GM21717 (cell line): Measurements from ENCODE around the gene CD320.
"Not testable (repeated sequence)": the region's sequence is repeated elsewhere in the genome, so short reads cannot be mapped to it uniquely, and the experiment has no call there.

Experiments
- ATAC-seq: cut with Tn5 transposase; IDR thresholded peaks from one replicate; pipeline ENCODE4 v1.9.1; 2021; ENCODE audit warnings: mild to moderate bottlenecking, moderate library complexity; ENCODE audit not compliant: unreplicated experiment

CD320 gene

DNA sequence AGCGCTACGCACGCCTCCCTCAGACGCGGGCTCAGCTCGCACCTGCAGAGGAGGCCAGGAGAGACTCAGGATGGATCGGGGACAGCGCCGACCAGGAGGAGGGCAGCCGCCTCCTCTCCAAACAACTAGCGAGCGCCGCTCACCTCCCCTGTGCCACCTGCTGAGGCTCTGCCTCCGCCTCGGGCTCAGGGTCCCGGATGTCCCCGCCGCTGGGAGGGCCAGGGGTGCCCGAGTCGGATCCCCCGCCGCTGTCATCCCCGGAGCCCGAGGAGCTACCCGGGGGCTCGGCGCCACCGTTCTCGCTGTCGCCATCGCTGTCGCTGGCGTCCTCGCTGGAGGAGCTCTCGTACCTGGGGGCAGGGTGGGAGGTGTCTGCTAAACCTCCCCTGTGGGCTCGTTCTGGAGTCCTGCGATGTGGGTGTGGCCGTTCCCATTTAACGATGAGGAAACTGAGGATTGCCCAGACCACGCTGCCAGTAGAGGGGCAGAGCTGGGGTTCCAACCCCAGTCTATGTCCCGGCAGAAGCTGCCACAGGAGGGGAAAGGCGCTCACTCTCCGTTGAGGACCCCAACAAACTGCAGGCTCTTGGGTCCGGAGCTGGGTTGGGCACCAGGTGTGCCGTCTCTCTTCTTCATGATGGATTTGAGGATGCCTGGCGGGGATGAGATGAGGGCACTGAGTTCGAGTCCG, 25.8 kb upstream of the CD320 start:
- no peak for ATAC-seq

DNA sequence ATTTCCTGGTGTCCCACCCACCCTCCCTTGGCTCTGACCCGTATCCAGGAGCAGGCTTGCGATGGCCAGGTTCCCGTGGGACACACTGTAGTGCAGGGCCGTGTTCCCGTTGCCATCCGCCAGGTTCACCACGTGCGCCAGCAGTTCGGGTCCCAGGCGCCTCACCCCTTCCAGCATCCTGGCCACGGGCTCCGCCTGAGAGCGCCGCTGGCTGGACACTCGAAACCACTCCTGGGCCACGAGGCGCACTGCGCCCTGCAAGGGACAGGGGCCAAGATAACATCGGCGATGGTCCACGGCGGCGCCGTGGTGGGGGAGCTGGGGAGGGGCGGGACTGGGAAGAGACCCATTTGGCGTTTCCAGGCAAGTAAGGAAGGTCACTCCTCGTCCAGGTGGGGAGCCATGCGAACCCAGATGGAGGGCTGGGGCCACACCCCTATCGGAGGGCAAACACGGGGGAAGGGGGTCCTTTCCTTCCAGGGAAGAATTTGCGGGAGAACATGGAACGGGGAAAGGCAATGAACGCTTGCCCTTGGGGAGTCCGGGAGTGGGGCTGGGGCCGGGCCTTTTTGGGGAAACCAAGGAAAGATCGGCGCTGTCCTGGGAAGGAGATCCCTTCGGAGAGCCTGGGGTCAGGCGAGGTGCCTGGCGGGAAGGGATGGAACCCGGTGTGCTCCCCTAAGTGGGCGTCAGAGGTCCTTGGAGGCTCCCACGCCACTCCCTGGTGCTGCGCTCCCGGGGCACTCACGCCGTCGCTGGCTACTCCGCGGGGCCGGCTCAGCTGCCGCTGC, 25.0 kb upstream of the CD320 start:
- ATAC-seq, result no peak

DNA sequence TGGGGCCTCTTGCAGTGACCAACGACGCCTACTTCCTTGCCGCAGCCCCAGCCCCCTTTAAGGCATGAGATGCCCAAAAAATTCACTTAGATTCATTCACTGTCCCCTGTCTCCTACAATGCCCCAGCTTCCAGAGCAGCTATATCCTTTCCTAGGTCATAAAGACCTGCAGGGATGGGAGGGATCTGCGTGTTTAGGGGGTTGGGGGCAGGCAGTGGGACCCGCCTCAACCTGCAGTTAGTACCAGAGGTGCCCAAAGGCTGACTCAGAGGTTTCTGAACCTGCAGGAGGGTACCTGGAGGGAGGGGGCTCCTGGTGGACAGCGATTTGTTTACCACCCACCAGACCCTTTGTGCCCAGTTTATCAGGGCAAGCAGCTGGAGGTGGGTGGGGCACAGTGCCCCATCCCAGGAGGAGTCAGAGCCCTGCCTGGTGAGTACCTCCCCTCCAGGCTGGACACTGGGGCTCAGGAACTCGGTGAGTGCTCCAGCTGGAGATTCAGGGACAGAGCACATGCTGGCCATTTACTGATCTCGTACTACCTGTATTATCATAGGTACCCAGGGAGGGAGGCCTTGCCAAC, 23.2 kb upstream of the CD320 start:
- no peak for ATAC-seq

DNA sequence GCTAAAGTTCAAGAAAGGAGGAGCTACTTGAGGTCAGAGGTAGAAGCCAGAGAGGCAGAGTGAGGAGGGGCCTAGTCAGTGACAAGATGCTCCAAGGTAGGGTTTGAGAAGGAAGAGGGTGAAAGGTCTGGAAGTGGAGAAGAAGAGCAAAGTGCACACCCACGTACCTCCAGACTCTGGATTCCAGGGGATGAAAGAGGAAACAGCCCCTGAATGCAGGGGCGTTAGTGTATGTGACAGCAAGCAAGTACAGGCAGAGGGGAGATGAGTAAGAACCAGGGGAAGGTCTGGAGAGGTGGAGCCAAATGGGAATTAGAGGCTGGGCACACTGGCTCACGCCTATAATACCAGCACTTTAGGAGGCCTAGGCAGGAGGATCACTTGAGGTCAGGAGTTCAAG, 21.8 kb upstream of the CD320 start:
- no peak for ATAC-seq

DNA sequence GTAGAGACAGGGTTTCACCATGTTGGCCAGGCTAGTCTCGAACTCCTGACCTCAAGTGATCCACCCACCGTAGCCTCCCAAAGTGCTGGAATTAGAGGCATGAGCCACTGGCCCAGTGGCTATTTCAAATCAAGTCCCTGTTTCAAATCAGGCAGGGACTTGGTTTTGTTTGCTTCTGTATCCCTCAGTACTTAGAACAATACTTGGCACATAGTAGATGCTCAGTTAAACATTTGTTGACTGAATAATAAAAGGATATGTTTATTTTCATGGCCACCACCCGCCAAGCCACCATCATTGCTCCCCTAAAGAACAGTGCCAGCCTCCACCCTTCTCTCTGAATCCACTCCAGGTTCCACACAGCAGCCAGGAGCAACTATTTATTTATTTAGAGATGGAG, 17.3 kb upstream of the CD320 start:
- ATAC-seq, result no peak

DNA sequence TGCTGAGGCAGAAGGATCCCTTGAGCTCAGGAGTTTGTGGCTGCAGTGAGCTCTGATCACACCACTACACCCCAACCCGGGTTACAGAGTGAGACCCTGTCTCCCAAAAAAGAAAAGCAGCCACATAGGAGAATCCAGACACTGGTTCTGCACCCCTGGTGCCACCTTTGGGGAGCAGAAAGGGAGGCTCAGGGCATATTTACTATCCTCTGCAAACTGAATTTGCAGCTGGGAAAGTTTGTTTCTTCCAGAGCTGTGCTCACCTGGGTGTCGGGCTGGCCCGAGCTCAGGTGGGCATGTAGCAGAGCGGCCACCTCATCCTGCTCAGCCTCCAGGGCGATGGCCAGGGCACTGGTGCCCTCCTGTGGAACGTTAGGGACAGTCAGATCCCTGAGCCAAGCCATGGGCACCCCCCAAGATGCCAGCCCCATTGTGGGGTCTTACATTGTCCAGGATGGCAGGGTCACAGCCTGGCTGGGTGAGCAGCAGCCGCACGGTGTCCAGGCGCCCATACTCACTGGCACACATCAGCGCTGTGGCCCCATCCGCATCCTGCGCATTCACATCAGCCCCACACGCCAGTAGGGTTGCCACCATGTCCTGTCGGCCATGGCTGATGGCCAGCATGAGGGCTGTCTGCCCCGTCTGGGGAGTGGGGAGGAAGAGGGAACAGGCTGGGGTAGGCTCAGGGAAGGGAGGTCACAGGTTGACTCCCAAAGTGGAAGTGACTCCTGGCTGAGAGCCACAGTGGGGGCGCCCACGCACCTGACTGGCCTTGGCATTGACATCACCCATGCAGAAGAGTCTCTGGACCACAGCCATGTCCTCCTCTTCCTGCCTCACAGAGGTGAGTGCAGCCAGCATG, 16.3 kb upstream of the CD320 start:
- ATAC-seq, result no peak

DNA sequence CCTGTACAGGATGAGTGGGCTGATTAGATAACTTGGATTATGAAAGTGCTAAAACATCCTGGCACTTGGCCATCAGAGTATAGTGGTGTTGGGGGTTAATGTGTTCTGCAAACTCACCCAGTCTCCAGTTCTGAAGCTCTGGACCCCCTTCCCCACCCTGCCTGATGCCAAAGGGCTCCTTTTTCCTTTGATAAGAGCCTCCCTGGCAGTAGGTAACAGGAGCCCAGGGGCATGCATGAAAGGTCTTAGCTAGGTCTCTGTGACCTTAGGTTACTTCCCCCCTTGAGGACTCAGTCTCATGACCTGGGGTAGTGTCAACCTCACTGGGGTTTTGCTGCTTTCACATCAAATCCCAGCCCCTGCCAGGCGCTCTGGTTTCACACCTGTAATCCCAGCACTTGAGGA, 15.6 kb upstream of the CD320 start:
- ATAC-seq, result no peak

DNA sequence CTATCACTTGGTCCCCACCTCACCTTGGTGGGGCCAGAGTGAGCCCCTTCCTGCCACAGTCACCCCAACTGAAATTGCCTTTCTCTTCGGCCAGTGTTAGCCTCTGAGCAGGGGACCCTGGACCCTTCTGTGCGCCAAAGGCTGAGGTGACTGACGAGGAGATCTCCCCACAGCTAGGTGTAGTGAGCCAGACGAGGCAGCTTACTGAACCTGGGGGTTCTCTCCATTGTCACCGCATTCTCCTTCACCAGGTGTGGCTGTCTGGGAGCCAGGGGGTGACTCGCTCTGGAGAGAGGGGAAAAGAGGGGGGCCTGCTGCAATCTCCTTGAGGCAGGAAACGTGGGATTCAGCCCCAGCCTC, 14.5 kb upstream of the CD320 start:
- ATAC-seq, result no peak

DNA sequence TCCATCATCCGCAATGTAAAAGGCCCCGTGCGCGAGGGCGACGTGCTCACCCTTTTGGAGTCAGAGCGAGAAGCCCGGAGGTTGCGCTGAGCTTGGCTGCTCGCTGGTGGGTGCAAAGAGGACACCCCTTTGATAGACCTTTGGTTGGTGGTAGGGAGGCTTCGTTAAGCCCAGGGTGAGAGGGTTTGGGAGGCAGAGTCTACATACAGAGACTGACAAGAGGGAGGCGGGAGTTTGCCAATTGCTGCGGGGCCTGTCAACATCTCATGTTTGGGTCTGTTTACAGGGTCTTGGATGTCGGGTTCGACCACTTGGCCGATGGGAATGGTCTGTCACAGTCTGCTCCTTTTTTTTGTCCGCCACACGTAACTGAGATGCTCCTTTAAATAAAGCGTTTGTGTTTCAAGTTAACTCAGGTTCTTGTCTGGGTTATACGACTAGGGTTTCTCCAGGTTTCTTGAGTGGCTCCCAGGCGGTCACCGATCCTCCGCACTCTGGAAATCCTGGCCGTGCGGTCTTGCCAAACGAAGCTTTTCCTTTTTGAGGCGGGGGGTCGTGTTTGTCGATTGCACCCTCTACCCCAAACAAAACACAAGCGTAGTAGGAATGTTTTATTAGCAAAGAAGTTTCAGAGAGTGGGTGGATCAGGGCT, 14.0 kb upstream of the CD320 start:
- ATAC-seq, result no peak

DNA sequence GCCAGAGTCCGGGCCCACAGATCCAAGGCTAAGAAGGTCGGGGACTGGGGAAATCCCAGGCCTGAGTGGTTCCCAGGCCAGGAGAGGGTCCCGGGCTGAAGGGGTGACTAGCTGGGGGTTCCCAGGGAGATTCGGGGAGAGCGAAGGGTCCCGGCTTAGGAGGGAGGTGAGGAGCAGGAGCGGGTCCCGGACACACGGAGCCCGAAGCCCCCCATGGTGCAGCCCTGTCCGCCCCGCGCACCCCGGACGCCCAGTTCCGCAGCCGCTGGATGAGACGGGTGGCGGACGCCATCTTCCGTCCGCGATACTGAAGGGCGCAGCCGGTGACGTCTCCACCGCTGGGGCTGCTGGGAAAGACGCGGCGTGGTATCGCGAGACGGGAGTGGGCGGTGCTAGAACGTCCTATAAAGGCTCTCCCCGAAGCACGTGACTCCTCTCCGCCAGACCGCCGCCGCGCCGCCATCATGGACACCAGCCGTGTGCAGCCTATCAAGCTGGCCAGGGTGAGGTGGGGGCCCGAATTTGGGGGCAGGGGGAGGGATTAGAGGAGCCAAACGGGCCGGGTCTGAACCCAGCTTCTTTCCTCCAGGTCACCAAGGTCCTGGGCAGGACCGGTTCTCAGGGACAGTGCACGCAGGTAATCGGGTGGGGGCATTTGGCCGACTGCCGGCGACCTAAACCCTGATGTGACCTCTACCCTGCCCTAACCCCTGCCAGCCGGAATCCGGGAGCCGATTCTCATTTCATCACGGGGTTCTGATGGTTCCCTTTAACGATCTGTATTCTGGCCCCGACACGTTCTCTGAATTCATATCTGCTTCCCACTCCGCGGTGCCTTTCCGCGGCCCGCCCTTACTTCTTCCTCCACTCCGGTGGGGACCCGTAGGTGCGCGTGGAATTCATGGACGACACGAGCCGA, 13.2 kb upstream of the CD320 start, which contains the start of the genes NDUFA7 and RPS28:
Gene NDUFA7, minus strand, starts transcription at position 309 of the 919 bp plus-strand sequence. Its CDS starts 17 bp downstream, at position 292.
Gene RPS28, plus strand, starts transcription at position 430 of the 919 bp plus-strand sequence. Its CDS starts 35 bp downstream, at position 465.
- ATAC-seq, result peak; percentile 78

DNA sequence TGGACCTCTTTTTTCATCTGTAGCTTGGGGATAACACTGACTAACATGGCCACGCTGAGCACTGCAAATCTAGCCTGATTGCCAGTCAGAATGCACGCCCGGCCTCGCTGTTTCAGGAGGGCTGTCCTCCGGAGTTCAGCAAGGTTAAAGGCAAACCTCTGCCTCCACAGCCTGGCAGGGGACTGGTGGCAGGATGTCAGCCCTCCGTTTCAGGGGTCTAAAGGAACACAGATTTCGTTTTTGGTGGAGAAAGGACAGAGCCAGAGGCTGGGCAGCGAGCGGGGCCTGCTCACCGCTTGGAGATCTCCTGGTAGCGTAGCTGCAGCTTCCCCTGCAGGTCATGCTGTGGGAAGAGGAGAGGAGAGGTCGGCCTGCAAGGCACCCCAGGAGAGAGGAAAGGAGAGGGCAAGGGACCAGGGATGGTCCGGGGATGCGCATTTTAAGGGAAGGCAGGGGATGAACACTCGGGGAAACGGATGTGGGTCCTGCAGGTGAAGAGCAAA, 12.5 kb upstream of the CD320 start:
- no peak for ATAC-seq

DNA sequence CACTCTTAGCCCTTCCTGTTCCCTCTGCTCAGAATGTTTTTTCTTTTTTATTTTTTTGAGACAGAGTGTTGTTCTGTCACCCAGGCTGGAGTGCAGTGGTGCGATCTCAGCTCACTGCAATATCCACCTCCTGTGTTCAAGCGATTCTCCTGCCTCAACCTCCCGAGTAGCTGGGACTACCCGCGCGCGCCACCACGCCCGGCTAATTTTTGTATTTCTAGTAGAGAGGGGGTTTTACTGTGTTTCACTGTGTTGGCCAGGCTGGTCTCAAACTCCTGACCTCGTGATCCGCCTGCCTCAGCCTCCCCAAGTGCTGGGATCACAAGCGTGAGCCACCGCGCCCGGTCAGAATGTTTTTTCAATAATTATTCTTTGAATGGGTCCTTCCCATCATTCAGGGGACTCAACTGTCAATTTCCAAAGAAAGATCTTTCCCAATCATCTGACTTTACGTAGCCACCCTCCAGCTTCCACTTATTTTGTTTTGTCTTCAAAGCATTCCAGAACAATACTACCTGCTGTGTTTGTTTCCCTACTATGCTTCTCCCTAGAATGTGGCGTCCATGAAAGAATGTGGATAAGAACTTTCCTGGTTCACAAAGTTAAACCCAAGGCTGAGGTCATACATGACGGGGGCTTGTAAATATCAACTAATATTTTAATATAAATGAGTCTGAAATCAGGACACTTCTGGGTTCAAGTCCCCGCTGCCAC, 11.8 kb upstream of the CD320 start:
- ATAC-seq, result no peak

DNA sequence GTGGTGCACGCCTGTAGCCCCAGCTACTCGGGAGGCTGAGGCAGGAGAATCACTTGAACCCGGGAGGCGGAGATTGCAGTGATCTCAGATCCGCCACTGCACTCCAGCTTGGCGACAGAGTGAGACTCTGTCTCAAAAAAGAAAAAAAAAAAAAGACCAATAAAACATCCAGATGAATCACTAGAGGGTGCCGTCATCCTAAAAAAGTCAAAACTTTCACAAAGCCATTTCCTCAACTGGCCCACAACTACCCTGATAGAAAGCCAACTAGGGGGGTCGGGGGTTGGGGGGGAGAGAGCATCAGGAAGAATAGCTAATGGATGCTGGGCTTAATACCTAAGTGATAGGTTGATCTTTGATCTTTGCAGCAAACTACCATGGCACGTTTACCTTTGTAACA, 10.7 kb upstream of the CD320 start:
- not testable (repeated sequence) for ATAC-seq

DNA sequence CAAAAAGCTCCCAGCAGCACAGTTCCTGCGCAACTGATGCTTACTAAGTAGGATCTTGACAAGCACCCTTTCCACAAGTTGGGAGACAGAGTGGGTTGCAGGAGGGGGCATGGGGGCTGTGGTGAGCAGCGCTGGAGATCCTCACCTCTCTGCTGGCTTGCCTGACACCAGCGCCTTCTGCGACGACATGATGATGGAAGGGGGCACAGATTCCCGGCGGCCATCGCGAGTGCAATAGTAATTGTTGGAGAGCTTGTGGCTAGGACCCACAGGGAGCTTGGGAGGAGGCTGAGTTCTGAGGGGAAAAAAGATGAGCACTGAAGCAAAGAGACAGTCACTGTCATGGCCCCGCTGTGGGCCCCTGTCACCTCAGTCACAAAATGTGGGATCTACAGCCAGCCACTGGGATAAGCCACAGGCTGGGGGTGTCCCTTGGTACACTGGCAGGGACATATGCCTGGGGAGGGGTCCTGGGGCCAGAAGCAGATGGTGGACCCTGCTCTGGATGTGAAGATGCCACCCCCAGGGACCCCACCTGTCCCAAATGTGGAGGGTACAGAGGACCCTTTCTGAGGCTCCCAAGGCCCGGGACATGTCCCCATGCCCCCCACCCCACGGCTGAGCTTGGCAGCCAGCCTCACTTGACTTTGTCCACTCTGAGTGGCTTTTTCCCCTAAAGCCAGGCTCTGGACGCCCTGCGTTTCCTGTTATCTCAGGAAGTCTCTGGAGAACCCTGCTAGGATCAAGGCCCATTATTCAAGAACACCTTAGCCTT, 8.4 kb upstream of the CD320 start:
- no peak for ATAC-seq

DNA sequence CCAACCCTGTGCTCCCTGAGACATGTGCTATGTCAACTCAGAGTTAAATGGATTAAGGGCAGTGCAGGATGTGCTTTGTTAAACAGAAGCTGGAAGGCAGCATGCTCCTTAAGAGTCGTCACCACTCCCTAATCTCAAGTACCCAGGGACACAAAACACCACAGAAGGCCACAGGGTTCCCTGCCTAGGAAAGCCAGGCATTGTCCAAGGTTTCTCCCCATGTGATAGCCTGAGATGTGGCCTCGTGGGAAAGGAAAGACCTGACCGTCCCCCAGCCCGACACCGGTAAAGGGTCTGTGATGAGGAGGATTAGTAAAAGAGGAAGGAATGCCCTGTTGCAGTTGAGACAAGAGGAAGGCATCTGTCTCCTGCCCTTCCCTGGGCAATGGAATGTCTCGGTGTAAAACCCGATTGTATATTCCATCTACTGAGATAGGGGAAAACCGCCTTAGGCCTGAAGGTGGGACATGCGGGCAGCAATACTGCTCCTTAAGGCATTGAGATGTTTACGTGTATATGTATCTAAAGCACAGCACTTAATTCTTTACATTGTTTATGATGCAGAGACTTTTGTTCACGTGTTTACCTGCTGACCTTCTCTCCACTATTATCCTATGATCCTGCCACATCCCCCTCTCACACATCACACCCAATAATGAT, 7.0 kb upstream of the CD320 start:
- not testable (repeated sequence) for ATAC-seq

DNA sequence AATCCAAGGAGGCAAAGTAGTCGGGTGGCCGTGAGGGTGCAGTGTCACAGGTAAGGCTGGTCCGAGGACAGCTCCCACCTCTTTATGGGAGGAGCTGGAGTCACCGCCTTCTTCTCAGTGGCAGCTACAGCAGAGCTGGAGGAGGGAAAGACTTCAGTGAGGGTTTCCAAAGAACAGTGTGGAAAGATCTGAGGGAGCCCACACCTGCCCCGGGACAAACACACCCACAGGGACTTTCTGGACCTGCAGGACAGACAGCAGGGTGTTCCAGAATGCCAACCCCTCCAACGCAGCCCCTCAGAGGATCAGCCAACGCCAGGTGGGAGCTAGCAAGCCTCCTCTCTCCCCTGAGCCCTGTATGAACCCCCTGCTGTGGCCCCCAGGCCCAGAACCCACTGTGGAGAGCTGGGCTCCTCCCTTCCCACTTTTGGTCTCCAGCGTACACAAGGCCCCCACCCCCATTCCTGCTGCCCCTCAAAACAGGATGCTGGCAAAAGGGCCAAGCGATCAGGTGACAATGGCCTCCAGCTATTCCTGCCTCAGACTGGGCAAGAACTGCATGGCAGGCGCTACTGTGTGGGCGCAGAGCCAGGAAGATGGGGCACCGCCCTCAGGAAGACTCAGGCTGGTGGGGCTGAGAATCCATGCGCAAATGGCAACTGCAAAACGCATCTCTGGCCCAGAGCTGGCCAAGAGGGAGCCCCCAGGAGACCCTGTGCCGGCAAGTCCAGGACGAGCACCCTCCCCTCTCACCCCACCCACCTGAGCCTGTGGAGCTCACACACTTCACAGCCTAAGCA, 3.5 kb upstream of the CD320 start:
- ATAC-seq, result no peak
